HG03280 (cell line): ENCODE results near the gene XKR8.
A peak's percentile ranks its signal among the peaks of the same experiment; 100 is the strongest.

Experiments used
- ATAC-seq: cut with Tn5 transposase; IDR thresholded peaks from one replicate; pipeline ENCODE4 v1.9.1; 2021; ENCODE audit warnings: mild to moderate bottlenecking, moderate library complexity; ENCODE audit not compliant: unreplicated experiment

XKR8 gene

DNA sequence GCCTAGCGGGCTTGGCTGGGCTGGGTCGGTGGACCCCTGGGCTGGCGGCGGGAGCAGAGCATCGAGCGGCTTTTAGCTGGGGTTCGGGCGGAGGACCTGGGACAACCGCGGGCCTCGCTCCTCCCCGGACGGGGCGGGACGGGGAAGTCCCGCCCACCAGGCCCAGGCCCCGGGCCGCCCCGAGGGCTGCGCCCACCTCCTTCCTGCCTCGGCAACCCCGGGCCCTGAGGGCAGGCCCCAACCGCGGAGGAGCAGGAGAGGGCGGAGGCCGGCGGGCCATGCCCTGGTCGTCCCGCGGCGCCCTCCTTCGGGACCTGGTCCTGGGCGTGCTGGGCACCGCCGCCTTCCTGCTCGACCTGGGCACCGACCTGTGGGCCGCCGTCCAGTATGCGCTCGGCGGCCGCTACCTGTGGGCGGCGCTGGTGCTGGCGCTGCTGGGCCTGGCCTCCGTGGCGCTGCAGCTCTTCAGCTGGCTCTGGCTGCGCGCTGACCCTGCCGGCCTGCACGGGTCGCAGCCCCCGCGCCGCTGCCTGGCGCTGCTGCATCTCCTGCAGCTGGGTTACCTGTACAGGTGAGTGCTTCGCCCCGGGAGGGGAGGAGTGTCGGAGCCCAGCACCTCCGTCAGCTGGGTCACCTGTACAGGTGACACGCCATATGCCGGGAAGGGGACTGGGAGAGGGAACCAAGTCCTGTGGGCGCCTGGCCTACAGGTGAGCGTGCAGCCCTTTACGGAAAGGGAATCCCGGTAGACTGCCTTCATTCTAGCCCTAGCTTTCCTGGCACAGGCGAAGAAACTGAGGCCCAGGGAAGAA is at the start of gene XKR8:
Gene XKR8 (plus strand): TSS at position 182 of the 812 bp plus-strand sequence. CDS start 97 bp downstream, at position 279.
- peak; percentile 85 for ATAC-seq

- no peak for ATAC-seq
Observed at GRCh38 chr1:27912429-27912828, 47.3 kb upstream of the XKR8 start.

- no peak for ATAC-seq
Observed at GRCh38 chr1:27915082-27915575, 44.6 kb upstream of the XKR8 start.

DNA sequence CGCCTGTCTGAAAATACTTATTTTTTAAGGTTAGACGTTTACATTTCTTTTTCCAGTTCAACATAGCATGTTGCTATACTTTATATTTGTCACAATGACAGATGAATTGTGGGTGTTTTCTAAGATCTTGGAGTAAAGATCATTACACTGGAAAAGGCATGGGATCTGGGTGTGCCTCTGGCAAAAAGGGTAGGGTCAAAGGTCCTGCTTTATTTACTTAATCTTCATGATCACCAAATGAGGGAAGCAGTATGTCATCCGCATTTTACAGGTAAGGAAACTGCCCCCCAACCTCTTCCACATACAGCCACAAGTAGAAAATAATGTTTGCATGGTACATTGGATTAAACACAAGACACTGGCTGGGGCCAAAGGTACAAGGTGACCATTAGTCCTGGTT is 37.5 kb upstream of the XKR8 start:
- ATAC-seq = no peak

- ATAC-seq = no peak
Observed at GRCh38 chr1:27928216-27928954, 31.4 kb upstream of the XKR8 start.

DNA sequence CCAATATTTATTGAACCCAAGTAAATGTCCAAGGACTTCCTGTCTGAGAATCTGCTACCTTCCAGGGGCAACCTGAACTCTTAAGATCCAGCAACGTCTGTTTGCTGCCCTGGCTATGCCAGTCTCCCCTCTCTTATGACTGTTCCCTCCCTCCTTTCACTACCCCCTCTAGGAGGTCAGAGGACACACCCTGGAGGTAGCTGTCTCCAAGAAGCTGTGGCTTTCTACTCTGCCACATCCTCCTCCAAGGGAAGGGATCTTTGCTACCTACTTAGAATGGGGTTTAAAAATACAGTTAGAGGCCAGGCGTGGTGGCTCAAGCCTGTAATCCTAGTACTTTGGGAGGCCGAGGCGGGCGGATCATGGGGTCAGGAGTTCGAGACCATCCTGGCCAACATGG is 28.6 kb upstream of the XKR8 start:
- ATAC-seq = no peak

DNA sequence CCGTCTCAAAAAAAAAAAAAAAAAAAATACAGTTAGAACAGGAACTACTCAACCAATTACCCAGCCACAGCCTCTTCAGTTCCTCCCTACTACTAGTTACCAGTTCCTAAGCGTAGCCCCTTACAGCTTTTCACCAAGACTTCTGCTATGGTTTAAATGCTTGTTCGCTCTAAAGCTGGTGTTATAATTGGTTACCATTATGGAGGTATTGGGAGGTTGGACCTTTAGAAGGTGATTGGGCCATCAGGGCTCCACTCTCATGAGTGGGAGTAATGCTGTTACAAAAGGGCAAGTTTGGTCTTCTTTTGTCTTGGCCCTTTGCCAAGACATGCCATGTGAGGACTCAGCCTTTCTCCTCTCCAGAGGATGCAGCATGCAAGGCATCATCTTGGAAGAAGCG is 28.0 kb upstream of the XKR8 start:
- ATAC-seq = no peak

DNA sequence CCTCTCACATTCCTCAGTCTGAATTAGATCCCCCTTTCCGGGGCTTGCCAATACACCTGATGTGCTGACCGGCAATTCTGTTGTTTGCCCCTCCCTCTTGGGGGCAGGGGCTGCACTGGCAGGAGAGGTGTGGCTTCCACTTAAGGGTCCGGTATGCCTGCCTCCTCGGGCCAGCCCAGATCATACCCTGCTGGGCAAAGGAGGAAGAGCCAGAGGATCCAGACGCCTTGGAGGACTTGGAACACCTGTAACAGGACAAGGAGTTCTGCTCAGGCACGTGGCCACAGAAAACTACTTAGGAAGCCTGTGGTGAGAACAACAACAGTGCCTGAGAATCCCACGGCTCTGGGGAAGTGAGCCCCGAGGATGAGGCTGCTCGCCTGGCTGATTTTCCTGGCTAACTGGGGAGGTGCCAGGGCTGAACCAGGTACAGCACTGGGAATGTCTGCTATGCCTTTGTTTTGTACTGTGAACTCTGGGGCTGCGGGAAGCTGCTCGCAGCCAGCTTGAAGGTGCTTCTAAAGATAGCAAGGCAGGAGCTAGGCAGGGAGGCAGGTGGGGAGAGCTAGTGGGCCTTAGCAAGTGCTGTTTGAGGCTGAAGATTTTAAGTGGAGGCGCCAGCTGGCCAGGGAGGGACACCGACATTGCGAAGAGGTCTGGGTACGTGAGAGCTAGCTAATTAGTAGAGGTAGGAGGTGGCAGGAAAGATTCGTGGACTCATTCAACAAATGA is 24.8 kb upstream of the XKR8 start, which contains the start of gene SMPDL3B:
Gene SMPDL3B (plus strand): TSS at position 183 of the 732 bp plus-strand sequence. CDS start 184 bp downstream, at position 367.
- no peak for ATAC-seq

DNA sequence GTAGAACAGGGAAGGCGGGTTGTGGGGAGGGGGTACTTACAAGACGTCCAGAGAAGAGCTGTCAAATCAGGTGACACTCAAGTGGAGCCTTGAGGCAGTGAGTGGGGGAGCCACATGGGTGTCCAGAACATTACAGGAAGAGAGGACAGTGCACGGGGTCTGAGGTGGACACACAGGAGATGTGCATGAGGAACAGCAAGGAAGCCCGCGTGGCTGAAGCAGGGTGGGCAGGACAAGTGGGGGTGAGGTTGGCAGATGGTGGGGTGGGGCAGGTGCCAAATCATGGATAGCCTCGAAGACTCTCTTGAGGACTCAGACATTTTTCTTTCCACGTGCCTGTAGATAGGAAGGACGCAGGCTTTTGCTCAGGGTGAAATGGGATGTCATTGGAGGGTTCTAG is 24.1 kb upstream of the XKR8 start:
- ATAC-seq = no peak

DNA sequence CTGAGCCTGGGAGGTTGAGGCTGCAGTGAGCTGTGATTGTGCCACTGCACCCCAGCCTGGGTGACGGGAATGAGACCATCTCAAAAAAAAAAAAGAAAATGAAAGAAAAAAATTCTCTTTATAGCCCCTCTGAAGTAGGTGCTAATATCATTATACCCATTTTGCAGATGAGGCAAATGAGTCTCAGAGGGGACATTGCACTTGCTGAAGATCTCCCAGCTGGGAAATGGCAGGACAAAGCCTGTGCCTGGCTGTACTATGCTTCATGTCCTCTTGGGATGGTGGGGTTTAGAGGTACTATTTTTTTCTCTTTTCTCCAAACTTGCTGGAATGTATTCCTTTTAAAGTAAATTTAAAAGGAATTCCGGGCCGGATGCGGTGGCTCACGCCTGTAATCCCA is 23.4 kb upstream of the XKR8 start:
- ATAC-seq = no peak

GRCh38 chr1:27937524-27937836 is 22.3 kb upstream of the XKR8 start:
- no peak for ATAC-seq

DNA sequence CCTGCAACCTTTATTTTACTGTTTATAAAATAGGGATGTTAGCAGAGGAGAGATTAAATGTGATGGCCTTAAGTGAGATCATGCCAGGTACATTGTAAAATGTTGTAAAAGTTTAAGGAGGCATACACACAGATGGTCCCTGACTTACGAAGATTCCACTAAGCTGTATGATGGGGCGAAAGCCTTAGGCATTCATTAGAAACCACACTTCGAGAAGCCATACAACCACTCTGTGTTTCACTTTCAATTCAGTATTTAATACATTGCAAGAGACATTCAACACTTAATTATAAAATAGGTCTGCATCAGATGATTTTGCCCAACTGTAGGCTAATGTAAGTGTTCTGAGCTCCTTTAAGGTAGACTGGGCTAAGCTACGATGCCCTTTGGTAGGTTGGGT is 21.3 kb upstream of the XKR8 start:
- no peak for ATAC-seq

DNA sequence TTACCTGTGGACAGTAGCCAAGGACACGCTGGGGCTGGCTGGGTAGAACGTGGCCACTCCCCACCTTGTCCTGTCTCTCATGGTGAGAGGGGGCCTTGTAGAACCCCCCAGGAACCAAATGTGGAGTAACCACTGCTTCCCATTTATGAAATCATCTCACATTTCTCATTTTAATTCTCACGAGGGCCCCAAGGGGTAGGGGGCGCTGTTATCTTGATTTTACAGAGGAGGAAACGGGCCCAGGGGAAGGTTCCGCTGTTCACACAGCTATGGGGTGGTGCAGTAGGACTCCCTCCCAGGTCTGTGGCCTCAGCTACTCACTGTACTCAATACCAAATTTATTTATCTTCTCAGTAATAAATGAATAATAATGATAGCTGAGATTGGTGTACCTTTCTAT is 19.5 kb upstream of the XKR8 start:
- ATAC-seq = no peak

DNA sequence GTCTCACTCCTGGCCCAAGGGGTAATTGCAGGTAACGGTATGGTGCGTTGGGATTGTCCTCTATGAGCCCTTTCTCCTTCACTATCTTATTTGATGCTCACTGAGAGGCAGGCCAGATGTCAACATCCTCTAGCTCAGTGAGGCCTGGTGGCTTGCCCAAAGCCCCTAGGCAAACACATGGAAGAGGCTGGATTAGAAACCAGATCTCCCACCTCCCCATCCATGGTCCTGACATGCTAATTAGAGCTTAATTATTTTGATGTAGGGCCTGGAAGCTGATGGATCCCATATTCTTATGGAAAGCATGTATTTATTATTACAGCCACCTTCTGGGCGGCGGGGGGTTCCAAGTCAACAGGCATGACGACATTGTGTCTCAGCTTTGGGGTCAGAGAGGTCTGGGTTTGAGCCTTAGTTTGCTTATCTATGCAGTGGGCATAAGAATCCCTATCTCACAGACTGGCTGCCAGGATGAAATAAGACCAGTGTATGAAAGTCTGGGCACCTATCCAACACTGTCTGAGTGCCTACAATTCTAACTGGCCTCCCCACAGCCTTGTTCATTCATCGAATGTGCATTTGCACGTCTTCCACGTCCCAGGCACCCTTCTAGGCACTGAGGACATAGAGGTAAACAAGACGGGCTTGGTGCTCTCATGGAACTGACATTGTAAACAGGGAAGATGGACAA is 18.8 kb upstream of the XKR8 start:
- no peak for ATAC-seq

- ATAC-seq = no peak
Observed at GRCh38 chr1:27941671-27942540, 17.9 kb upstream of the XKR8 start.

- ATAC-seq = no peak
Observed at GRCh38 chr1:27945020-27945419, 14.8 kb upstream of the XKR8 start.

DNA sequence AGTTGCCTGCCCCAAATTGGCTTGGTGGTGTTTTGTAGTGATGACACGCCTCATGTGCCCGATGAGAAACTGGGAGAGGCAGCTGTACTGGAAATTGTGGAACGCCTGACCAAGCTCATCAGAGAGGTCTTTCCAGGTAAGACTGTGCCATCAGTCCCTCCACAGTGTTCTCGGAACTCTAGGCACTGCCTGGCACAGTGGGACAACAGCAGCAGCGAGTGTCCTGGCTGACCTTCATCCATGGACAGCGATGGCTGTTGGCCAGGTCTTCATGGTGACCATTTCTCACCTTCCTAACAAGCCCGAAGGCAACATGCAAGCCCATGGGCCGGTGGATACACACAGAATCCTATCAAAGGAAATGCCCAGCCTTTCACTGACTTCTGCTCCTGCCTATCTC is 10.7 kb upstream of the XKR8 start:
- no peak for ATAC-seq

- ATAC-seq = no peak
Observed at GRCh38 chr1:27951396-27951795, 8.4 kb upstream of the XKR8 start.

- ATAC-seq = no peak
Observed at GRCh38 chr1:27952147-27952546, 7.6 kb upstream of the XKR8 start.

GRCh38 chr1:27954186-27954585 is 5.6 kb upstream of the XKR8 start:
- no peak for ATAC-seq
